Keratinocyte (primary cell): Measurements from ENCODE around the gene ZNF784.

ENCODE experiments used
- CTCF ChIP-seq, 3 experiments: IDR thresholded peaks in 1 of 3; conservative IDR thresholded peaks in 1 of 3; optimal IDR thresholded peaks in 1 of 3; 2 replicates in 2 of 3; 3 replicates in 1 of 3; pipeline versions ENCODE3 to v1.5.1; 2011; ENCODE audit warnings: low read length in 3 of 3, mild to moderate bottlenecking in 3 of 3, moderate library complexity in 2 of 3, control low read depth in 1 of 3, inconsistent platforms in 1 of 3; ENCODE audit not compliant: insufficient read depth in 2 of 3; ENCODE audit errors: extremely low read depth in 1 of 3
- EZH2 ChIP-seq: IDR thresholded peaks from one replicate; pipeline ENCODE4 v1.6.1; 2012; ENCODE audit warnings: inconsistent platforms, mild to moderate bottlenecking, low read length, moderate library complexity

- TF ChIP-seq CTCF (optimal IDR thresholded peaks at IDR 0.05 in 1 of 3, IDR thresholded peaks at IDR 0.05 in 1 of 3, conservative IDR thresholded peaks at IDR 0.05 in 1 of 3; ENCODE audit: extremely low read depth in 1 of 3, insufficient read depth in 2 of 3, low read length in 3 of 3) (no peak), EZH2 (no peak)
Observed at GRCh38 chr19:55671054-55671378, 46.6 kb upstream of the ZNF784 start.
